ENCODE data around the gene TRIM67.

TRIM67 gene

GRCh38 chr1:231163830-231164427 is 2.1 kb downstream of the TRIM67 start:
- TF ChIP-seq SNAI2 (CRISPR knock-in tag; IDR thresholded peaks at IDR 0.05) (no peak), ESRRG (CRISPR knock-in tag; IDR thresholded peaks at IDR 0.05) (no peak), OSR1 (CRISPR knock-in tag; IDR thresholded peaks at IDR 0.05) (no peak), TCF4 (CRISPR knock-in tag; IDR thresholded peaks at IDR 0.05; ENCODE audit: borderline replicate concordance) (no peak)
- ATAC-seq: no peak

- no peak for ATAC-seq
These were observed 3.5 kb downstream of the TRIM67 start for GRCh38 chr1:231165371-231165770.

GRCh38 chr1:231166398-231166797 is 4.5 kb downstream of the TRIM67 start:
- ATAC-seq: no peak
- TF ChIP-seq ISL1 (CRISPR knock-in tag; IDR thresholded peaks at IDR 0.05) (no peak), ESRRG (CRISPR knock-in tag; IDR thresholded peaks at IDR 0.05) (no peak)

More at GRCh38 chr1:231165371-231165770, 3.5 kb downstream of the TRIM67 start:
- TF ChIP-seq CSDC2 (CRISPR knock-in tag; IDR thresholded peaks at IDR 0.05) (no peak), ZFP3 (CRISPR knock-in tag; IDR thresholded peaks at IDR 0.05) (no peak), ZC3H10 (CRISPR knock-in tag; IDR thresholded peaks at IDR 0.05) (no peak), RARB (CRISPR knock-in tag; IDR thresholded peaks at IDR 0.05) (no peak), GLIS3 (CRISPR knock-in tag; IDR thresholded peaks at IDR 0.05) (no peak)

GRCh38 chr1:231170875-231171274 is 9.0 kb downstream of the TRIM67 start:
- TF ChIP-seq TOX (CRISPR knock-in tag; IDR thresholded peaks at IDR 0.05; ENCODE audit: borderline replicate concordance) (no peak), TSHZ2 (CRISPR knock-in tag; IDR thresholded peaks at IDR 0.05) (no peak), GLIS3 (CRISPR knock-in tag; IDR thresholded peaks at IDR 0.05) (no peak), CSDC2 (CRISPR knock-in tag; IDR thresholded peaks at IDR 0.05) (no peak), ZNF565 (CRISPR knock-in tag; conservative IDR thresholded peaks at IDR 0.05; ENCODE audit: low read depth) (no peak)
- peak; percentile 47; the same call in 2 of the 3 replicates for ATAC-seq

GRCh38 chr1:231171623-231172197 is 9.9 kb downstream of the TRIM67 start:
- no peak for ATAC-seq
- TF ChIP-seq TCF4 (CRISPR knock-in tag; IDR thresholded peaks at IDR 0.05; ENCODE audit: borderline replicate concordance) (no peak), TSHZ2 (CRISPR knock-in tag; IDR thresholded peaks at IDR 0.05) (no peak), ZNF565 (CRISPR knock-in tag; conservative IDR thresholded peaks at IDR 0.05; ENCODE audit: low read depth) (no peak), TOX (CRISPR knock-in tag; IDR thresholded peaks at IDR 0.05; ENCODE audit: borderline replicate concordance) (no peak), ESRRG (CRISPR knock-in tag; IDR thresholded peaks at IDR 0.05) (no peak), PATZ1 (CRISPR knock-in tag; IDR thresholded peaks at IDR 0.05; ENCODE audit: borderline replicate concordance) (no peak), POU6F1 (CRISPR knock-in tag; IDR thresholded peaks at IDR 0.05; ENCODE audit: borderline replicate concordance, low read depth) (no peak), CSDC2 (CRISPR knock-in tag; IDR thresholded peaks at IDR 0.05) (no peak), PPARA (CRISPR knock-in tag; IDR thresholded peaks at IDR 0.05; ENCODE audit: borderline replicate concordance) (no peak), ZFP3 (CRISPR knock-in tag; IDR thresholded peaks at IDR 0.05) (no peak), SNAI2 (CRISPR knock-in tag; IDR thresholded peaks at IDR 0.05) (no peak), ZNF70 (CRISPR knock-in tag; IDR thresholded peaks at IDR 0.05) (no peak), ZC3H10 (CRISPR knock-in tag; IDR thresholded peaks at IDR 0.05) (no peak), CSRNP3 (CRISPR knock-in tag; IDR thresholded peaks at IDR 0.05) (no peak), ARNTL (CRISPR knock-in tag; IDR thresholded peaks at IDR 0.05; ENCODE audit: borderline replicate concordance, low read depth) (no peak), ZNF8 (CRISPR knock-in tag; IDR thresholded peaks at IDR 0.05) (no peak), BACH2 (CRISPR knock-in tag; IDR thresholded peaks at IDR 0.05; ENCODE audit: borderline replicate concordance) (no peak)

Measured in SK-N-SH treated with all-trans-retinoic acid at 6 μM for 48 hours (cell line).